Measurements from ENCODE around the gene ZNF335. TPM values are rescaled to one million over a fixed set of nuclear protein-coding genes. Genes with fewer than 3 reads are reported as not detected.

ZNF335 gene
- total and polyA plus RNA-seq, 2 of the 13 experiments (the other 11 are each of a cell fraction or from before 2014, with no cell fraction given): 9.7 to 13.7 TPM

- peak; percentile 49; the same call in 1 of the 2 replicates for TF ChIP-seq HDAC2 (CRISPR knock-in tag; IDR thresholded peaks at IDR 0.05)
- TF ChIP-seq TBX2 (CRISPR knock-in tag; IDR thresholded peaks at IDR 0.05; ENCODE audit: borderline replicate concordance): no peak
- TF ChIP-seq ZBTB10 (CRISPR knock-in tag; IDR thresholded peaks at IDR 0.05; ENCODE audit: borderline replicate concordance): no peak
- peak; percentile 70 for TF ChIP-seq FOXK2 (IDR thresholded peaks at IDR 0.05)
- no peak for TF ChIP-seq TCF7 (IDR thresholded peaks at IDR 0.05; ENCODE audit: low read depth)
- TF ChIP-seq PHF8 (CRISPR knock-in tag; IDR thresholded peaks at IDR 0.05): no peak
- no peak for TF ChIP-seq NR2F6 (IDR thresholded peaks at IDR 0.05)
- TF ChIP-seq NR2F6 (CRISPR knock-in tag; IDR thresholded peaks at IDR 0.05): 0 out of 2 replicates have a peak, but pooled peaks have one; percentile 48
- no peak for TF ChIP-seq ZNF639 (CRISPR knock-in tag; conservative IDR thresholded peaks at IDR 0.05)
- TF ChIP-seq CREB3 (CRISPR knock-in tag; IDR thresholded peaks at IDR 0.05): no peak
- no peak for TF ChIP-seq IRF1 (CRISPR knock-in tag; IDR thresholded peaks at IDR 0.05; ENCODE audit: low read depth)
- no peak for TF ChIP-seq ZNF510 (CRISPR knock-in tag; IDR thresholded peaks at IDR 0.05; ENCODE audit: low read depth)
- no peak for TF ChIP-seq LRRFIP1 (CRISPR knock-in tag; conservative IDR thresholded peaks at IDR 0.05)
- no peak for TF ChIP-seq STAG1 (CRISPR knock-in tag; IDR thresholded peaks at IDR 0.05)
- no peak for TF ChIP-seq PBX3 (CRISPR knock-in tag; IDR thresholded peaks at IDR 0.05; ENCODE audit: borderline replicate concordance)
- no peak for TF ChIP-seq ZNF775 (CRISPR knock-in tag; IDR thresholded peaks at IDR 0.05; ENCODE audit: borderline replicate concordance)
These were observed 52.2 kb downstream of the ZNF335 start (continued) for GRCh38 chr20:45919542-45920399.

Measured in HepG2 (cell line).